OCI-LY1 (cell line): Measurements from ENCODE around the gene MPP4.

Source experiments
- H2AFZ ChIP-seq: fragments of 200-600 bp; sonication (generic), shearing (Covaris generic); 2 replicates; pipeline ENCODE4 v1.6.0; 2014; ENCODE audit warnings: antibody characterized with exemption, mild to moderate bottlenecking, low read length
- H3F3A ChIP-seq: fragments of 200-600 bp; sonication (generic), shearing (Covaris generic); 2 replicates; pipeline ENCODE4 v1.6.0; 2014; ENCODE audit warnings: mild to moderate bottlenecking, antibody characterized with exemption, low read length, moderate library complexity; ENCODE audit not compliant: insufficient read depth
- H3K27ac ChIP-seq: fragments of 200-600 bp; sonication (generic); 2 replicates; pipeline ENCODE4 v1.5.1; 2014; ENCODE audit warnings: low read length, mixed run types, mild to moderate bottlenecking, low read depth; ENCODE audit not compliant: poor library complexity, severe bottlenecking
- H3K27me3 ChIP-seq: fragments of 200-600 bp; sonication (generic); 2 replicates; pipeline ENCODE4 v1.6.0; 2014; ENCODE audit warnings: antibody characterized with exemption, mild to moderate bottlenecking, low read length, moderate library complexity; ENCODE audit not compliant: insufficient read depth
- H3K36me3 ChIP-seq: fragments of 200-600 bp; sonication (generic); 2 replicates; pipeline ENCODE4 v1.6.1; 2014; ENCODE audit warnings: mild to moderate bottlenecking, antibody characterized with exemption, low read length, moderate library complexity, mixed read lengths; ENCODE audit not compliant: insufficient read depth
- H3K4me1 ChIP-seq: fragments of 200-600 bp; sonication (generic); 2 replicates; pipeline ENCODE4 v1.5.1; 2014; ENCODE audit warnings: mild to moderate bottlenecking, low read length, moderate library complexity; ENCODE audit not compliant: insufficient read depth, severe bottlenecking
- H3K4me2 ChIP-seq: fragments of 200-600 bp; sonication (generic), shearing (Covaris generic); 2 replicates; pipeline ENCODE4 v1.6.1; 2014; ENCODE audit warnings: low read length
- H3K4me3 ChIP-seq: fragments of 200-600 bp; sonication (generic); 2 replicates; pipeline ENCODE4 v1.5.1; 2014; ENCODE audit warnings: low read length, low read depth, mild to moderate bottlenecking, mixed read lengths; ENCODE audit not compliant: poor library complexity, severe bottlenecking
- H3K79me2 ChIP-seq: fragments of 200-600 bp; shearing (Covaris generic); 2 replicates; pipeline ENCODE4 v1.6.1; 2016; ENCODE audit warnings: mixed run types, low read length, mixed read lengths; ENCODE audit not compliant: insufficient read depth
- H3K9ac ChIP-seq: fragments of 200-600 bp; sonication (generic), shearing (Covaris generic); 2 replicates; pipeline ENCODE4 v1.6.1; 2014; ENCODE audit warnings: mild to moderate bottlenecking, low read length, mixed read lengths
- H3K9me2 ChIP-seq: fragments of 200-600 bp; sonication (generic), shearing (Covaris generic); 2 replicates; pipeline ENCODE4 v1.6.1; 2014; ENCODE audit warnings: low read depth, mild to moderate bottlenecking, low read length, mixed read lengths
- H3K9me3 ChIP-seq: fragments of 200-600 bp; shearing (Covaris generic); 2 replicates; pipeline ENCODE4 v1.6.1; 2014; ENCODE audit warnings: low read length, mixed read lengths
- H4K20me1 ChIP-seq: fragments of 200-600 bp; sonication (generic), shearing (Covaris generic); 2 replicates; pipeline ENCODE4 v1.6.0; 2016; ENCODE audit warnings: mild to moderate bottlenecking, low read length; ENCODE audit not compliant: insufficient read depth
- EZH2 ChIP-seq: fragments of 200-600 bp; sonication (generic), shearing (Covaris generic); IDR thresholded peaks from 2 replicates; pipeline ENCODE4 v1.8.0; 2017; ENCODE audit warnings: borderline replicate concordance, mixed run types, mild to moderate bottlenecking, antibody characterized with exemption, low read length, moderate library complexity, mixed read lengths
- TF ChIP-seq, protein P1 (sequence below): fragments of 200-600 bp; sonication (generic), shearing (Covaris generic); IDR thresholded peaks from 2 replicates; pipeline ENCODE4 v1.5.1; 2017; ENCODE audit warnings: mild to moderate bottlenecking, antibody characterized with exemption, low read length, moderate library complexity, mixed read lengths

MPP4 gene

DNA sequence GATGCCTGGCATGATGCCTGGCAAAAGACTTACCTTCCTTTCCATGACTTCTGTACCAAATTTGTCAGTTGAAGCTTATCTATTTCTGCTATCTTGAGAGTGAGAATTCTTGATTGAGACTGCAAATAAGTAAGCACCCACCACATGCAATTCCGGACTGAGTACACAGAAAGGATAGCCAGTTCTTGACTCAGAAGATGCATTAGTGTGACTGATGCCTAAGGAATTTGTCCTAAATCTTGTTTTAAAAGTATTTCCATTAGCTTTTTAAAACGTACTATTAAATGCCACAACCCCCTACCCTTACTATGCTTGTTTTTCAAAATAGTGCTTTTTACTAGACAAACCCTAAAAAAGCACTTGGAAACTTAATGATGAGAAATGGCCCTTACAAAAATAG is 545 bp downstream of the MPP4 start:
- Histone ChIP-seq H3K9ac (no peak overlapping the region), H3K36me3 (no peaks in the 10 kb centered on the region), H3K4me3 (no peak overlapping the region), H3K9me3 (no peaks in the 10 kb centered on the region), H2AFZ (no peak overlapping the region), H3K4me1 (no peaks in the 10 kb centered on the region), H3F3A (no peaks in the 10 kb centered on the region), H3K79me2 (no peaks in the 10 kb centered on the region), H3K27ac (no peak overlapping the region), H3K4me2 (no peak overlapping the region), H4K20me1 (no peaks in the 10 kb centered on the region), H3K27me3 (no peaks in the 10 kb centered on the region), H3K9me2 (no peaks in the 10 kb centered on the region)
- no peak for TF ChIP-seq EZH2
- TF ChIP-seq, protein P1, sequence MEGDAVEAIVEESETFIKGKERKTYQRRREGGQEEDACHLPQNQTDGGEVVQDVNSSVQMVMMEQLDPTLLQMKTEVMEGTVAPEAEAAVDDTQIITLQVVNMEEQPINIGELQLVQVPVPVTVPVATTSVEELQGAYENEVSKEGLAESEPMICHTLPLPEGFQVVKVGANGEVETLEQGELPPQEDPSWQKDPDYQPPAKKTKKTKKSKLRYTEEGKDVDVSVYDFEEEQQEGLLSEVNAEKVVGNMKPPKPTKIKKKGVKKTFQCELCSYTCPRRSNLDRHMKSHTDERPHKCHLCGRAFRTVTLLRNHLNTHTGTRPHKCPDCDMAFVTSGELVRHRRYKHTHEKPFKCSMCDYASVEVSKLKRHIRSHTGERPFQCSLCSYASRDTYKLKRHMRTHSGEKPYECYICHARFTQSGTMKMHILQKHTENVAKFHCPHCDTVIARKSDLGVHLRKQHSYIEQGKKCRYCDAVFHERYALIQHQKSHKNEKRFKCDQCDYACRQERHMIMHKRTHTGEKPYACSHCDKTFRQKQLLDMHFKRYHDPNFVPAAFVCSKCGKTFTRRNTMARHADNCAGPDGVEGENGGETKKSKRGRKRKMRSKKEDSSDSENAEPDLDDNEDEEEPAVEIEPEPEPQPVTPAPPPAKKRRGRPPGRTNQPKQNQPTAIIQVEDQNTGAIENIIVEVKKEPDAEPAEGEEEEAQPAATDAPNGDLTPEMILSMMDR: no peak

DNA sequence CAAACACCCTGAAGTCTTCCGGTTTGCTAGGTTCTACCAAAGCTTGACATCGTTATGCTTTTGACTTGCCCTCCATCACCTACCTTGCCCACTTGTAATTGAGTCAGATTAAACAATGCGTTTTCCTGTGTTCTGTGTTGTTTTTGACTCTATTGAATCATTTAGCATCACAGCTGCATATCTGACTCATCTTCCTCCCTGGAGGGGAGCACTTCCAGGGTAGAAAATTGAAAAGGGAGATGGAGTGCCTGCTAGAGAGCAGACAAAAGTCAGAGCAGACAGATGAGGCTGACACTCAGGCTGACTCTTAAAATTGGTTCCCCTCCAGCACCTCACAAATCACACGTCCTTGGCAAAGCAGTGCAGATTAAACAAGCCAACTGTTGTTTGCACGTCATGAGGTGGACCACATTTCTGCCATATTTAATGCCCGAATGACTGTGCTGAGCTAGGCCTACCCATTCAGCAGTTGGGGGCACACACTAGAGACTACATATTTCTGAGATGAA is 2.2 kb downstream of the MPP4 start:
- H4K20me1 ChIP-seq: no peaks in the 10 kb centered on the region
- no peaks in the 10 kb centered on the region for H3K27me3 ChIP-seq
- no peak overlapping the region for H3K4me3 ChIP-seq
- H3K4me2 ChIP-seq: no peak overlapping the region
- no peaks in the 10 kb centered on the region for H3K79me2 ChIP-seq
- H3K36me3 ChIP-seq: no peaks in the 10 kb centered on the region
- no peaks in the 10 kb centered on the region for H3K9me2 ChIP-seq
- H3K4me1 ChIP-seq: no peaks in the 10 kb centered on the region
- H3K27ac ChIP-seq: no peak overlapping the region
- TF ChIP-seq, protein P1: no peak
- TF ChIP-seq EZH2: no peak
- no peak overlapping the region for H2AFZ ChIP-seq
- no peaks in the 10 kb centered on the region for H3K9me3 ChIP-seq
- no peaks in the 10 kb centered on the region for H3F3A ChIP-seq
- H3K9ac ChIP-seq: no peak overlapping the region

DNA sequence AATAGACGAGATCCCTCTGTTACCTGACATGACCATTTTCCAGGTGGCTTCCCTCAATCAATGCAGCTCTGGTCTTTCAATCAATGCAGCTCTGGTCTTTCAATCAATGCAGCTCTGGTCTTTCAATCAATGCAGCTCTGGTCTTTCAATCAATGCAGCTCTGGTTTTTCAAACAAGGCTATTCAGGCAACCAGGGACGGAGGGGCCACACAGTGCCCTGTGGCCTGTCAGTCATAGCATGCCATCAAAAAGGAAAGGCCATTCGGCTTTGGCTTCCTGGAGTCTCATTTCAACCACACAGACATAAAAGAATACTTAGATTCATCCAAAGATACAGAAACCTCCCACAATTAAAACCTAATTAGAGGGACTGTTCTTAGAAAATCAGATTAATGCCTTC is 13.3 kb downstream of the MPP4 start:
- H3K4me1 ChIP-seq: no peaks in the 10 kb centered on the region
- no peak for TF ChIP-seq EZH2
- TF ChIP-seq, protein P1: no peak

More for the DNA sequence above, 13.3 kb downstream of the MPP4 start:
- no peak overlapping the region for H3K4me2 ChIP-seq
- no peak overlapping the region for H3K9ac ChIP-seq
- no peaks in the 10 kb centered on the region for H4K20me1 ChIP-seq
- H3K27ac ChIP-seq: no peak overlapping the region
- H3F3A ChIP-seq: no peaks in the 10 kb centered on the region
- no peaks in the 10 kb centered on the region for H3K9me2 ChIP-seq
- no peaks in the 10 kb centered on the region for H3K36me3 ChIP-seq
- H3K79me2 ChIP-seq: no peaks in the 10 kb centered on the region
- H3K27me3 ChIP-seq: no peaks in the 10 kb centered on the region
- no peaks in the 10 kb centered on the region for H3K9me3 ChIP-seq
- H3K4me3 ChIP-seq: no peak overlapping the region
- H2AFZ ChIP-seq: no peak overlapping the region
